Keratinocyte (primary cell): ENCODE measurements around the gene GPBP1.

Experiments used
- EZH2 ChIP-seq: IDR thresholded peaks from one replicate; pipeline ENCODE4 v1.6.1; 2012; ENCODE audit warnings: inconsistent platforms, mild to moderate bottlenecking, low read length, moderate library complexity
- TF ChIP-seq, protein P1 (sequence below), 3 experiments: IDR thresholded peaks in 1 of 3; conservative IDR thresholded peaks in 1 of 3; optimal IDR thresholded peaks in 1 of 3; 2 replicates in 2 of 3; 3 replicates in 1 of 3; pipeline versions ENCODE3 to v1.5.1; 2011; ENCODE audit warnings: low read length in 3 of 3, mild to moderate bottlenecking in 3 of 3, moderate library complexity in 2 of 3, control low read depth in 1 of 3, inconsistent platforms in 1 of 3; ENCODE audit not compliant: insufficient read depth in 2 of 3; ENCODE audit errors: extremely low read depth in 1 of 3

DNA sequence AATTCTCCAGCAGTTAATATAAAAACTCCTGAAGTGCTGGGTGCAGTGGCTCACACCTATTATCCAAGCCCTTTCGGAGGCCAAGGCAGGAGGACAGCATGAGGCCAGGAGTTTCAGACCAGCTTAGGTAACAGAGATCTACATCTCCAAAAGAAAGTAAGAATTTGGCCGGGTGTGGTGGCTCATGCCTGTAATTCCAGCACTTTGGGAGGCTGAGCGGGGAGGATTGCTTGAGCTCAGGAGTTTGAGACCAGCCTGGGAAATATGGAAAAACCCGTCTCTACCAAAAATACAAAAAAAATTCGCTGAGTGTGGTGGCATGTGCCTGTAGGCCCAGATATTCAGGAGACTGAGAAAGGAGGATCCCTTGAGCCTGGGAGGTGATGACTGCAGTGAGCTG, 6.7 kb upstream of the GPBP1 start:
- no peak for TF ChIP-seq EZH2
- TF ChIP-seq, protein P1, sequence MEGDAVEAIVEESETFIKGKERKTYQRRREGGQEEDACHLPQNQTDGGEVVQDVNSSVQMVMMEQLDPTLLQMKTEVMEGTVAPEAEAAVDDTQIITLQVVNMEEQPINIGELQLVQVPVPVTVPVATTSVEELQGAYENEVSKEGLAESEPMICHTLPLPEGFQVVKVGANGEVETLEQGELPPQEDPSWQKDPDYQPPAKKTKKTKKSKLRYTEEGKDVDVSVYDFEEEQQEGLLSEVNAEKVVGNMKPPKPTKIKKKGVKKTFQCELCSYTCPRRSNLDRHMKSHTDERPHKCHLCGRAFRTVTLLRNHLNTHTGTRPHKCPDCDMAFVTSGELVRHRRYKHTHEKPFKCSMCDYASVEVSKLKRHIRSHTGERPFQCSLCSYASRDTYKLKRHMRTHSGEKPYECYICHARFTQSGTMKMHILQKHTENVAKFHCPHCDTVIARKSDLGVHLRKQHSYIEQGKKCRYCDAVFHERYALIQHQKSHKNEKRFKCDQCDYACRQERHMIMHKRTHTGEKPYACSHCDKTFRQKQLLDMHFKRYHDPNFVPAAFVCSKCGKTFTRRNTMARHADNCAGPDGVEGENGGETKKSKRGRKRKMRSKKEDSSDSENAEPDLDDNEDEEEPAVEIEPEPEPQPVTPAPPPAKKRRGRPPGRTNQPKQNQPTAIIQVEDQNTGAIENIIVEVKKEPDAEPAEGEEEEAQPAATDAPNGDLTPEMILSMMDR (optimal IDR thresholded peaks at IDR 0.05 in 1 of 3, IDR thresholded peaks at IDR 0.05 in 1 of 3, conservative IDR thresholded peaks at IDR 0.05 in 1 of 3; ENCODE audit: extremely low read depth in 1 of 3, insufficient read depth in 2 of 3, low read length in 3 of 3) = no peak
